ENCODE measurements around the gene FNBP1. TPM values are rescaled to one million over a fixed set of nuclear protein-coding genes. Genes with fewer than 3 reads are reported as not detected.

Gene FNBP1
- total RNA-seq, 1 experiment from 2014 or later: 43.6 TPM

- TF ChIP-seq, protein P1, sequence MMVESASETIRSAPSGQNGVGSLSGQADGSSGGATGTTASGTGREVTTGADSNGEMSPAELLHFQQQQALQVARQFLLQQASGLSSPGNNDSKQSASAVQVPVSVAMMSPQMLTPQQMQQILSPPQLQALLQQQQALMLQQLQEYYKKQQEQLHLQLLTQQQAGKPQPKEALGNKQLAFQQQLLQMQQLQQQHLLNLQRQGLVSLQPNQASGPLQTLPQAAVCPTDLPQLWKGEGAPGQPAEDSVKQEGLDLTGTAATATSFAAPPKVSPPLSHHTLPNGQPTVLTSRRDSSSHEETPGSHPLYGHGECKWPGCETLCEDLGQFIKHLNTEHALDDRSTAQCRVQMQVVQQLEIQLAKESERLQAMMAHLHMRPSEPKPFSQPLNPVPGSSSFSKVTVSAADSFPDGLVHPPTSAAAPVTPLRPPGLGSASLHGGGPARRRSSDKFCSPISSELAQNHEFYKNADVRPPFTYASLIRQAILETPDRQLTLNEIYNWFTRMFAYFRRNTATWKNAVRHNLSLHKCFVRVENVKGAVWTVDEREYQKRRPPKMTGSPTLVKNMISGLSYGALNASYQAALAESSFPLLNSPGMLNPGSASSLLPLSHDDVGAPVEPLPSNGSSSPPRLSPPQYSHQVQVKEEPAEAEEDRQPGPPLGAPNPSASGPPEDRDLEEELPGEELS (CRISPR knock-in tag; IDR thresholded peaks at IDR 0.05): no peak
- no peak for TF ChIP-seq HMGA2 (CRISPR knock-in tag; IDR thresholded peaks at IDR 0.05)
- TF ChIP-seq GRHL2 (CRISPR knock-in tag; IDR thresholded peaks at IDR 0.05; ENCODE audit: insufficient replicate concordance, severe bottlenecking): no peak
These were observed 16.2 kb downstream of the FNBP1 start (continued) for GRCh38 chr9:130026583-130027340.

- Mint-ChIP-seq H3K36me3 (no peaks in the 10 kb centered on the region), H3K27me3 (ENCODE audit: low read depth) (no peaks in the 10 kb centered on the region), H3K4me1 (no peaks in the 10 kb centered on the region), H3K9me3 (no peaks in the 10 kb centered on the region), H3K4me3 (no peak overlapping the region), H3K27ac (no peak overlapping the region)
- ChIA-PET CTCF (no interaction called here), POLR2A (no interaction called here)
- ATAC-seq: no peak
- TF ChIP-seq ZNF138 (CRISPR knock-in tag; conservative IDR thresholded peaks at IDR 0.05) (no peak), NR3C1 (CRISPR knock-in tag; conservative IDR thresholded peaks at IDR 0.05; ENCODE audit: low read depth) (no peak), MXD4 (CRISPR knock-in tag; IDR thresholded peaks at IDR 0.05; ENCODE audit: borderline replicate concordance) (no peak), JAZF1 (CRISPR knock-in tag; IDR thresholded peaks at IDR 0.05) (no peak), GABPB1 (CRISPR knock-in tag; IDR thresholded peaks at IDR 0.05) (no peak)
- DNase-seq (ENCODE audit: low spot score): no peak
These were observed 18.4 kb downstream of the FNBP1 start for GRCh38 chr9:130024597-130024994.

GRCh38 chr9:130023994-130024596, 18.9 kb downstream of the FNBP1 start:
- Mint-ChIP-seq H3K4me1 (no peaks in the 10 kb centered on the region), H3K36me3 (no peaks in the 10 kb centered on the region), H3K27me3 (ENCODE audit: low read depth) (no peaks in the 10 kb centered on the region), H3K4me3 (no peak overlapping the region), H3K9me3 (no peaks in the 10 kb centered on the region), H3K27ac (0 out of 2 replicates have a peak overlapping the region, but pooled peaks have one; percentile 28)
- no peak for ATAC-seq
- TF ChIP-seq NFYB (CRISPR knock-in tag; conservative IDR thresholded peaks at IDR 0.05; ENCODE audit: low read depth) (no peak), ZNF219 (CRISPR knock-in tag; IDR thresholded peaks at IDR 0.05; ENCODE audit: borderline replicate concordance) (no peak)
- TF ChIP-seq, protein P2, sequence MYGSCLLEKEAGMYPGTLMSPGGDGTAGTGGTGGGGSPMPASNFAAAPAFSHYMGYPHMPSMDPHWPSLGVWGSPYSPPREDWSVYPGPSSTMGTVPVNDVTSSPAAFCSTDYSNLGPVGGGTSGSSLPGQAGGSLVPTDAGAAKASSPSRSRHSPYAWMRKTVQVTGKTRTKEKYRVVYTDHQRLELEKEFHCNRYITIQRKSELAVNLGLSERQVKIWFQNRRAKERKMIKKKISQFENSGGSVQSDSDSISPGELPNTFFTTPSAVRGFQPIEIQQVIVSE (CRISPR knock-in tag; IDR thresholded peaks at IDR 0.05; ENCODE audit: borderline replicate concordance): no peak
- ChIA-PET CTCF (no interaction called here), POLR2A (no interaction called here)
- no peak for DNase-seq (ENCODE audit: low spot score)

- H3K4me3 Mint-ChIP-seq: no peak overlapping the region
- H3K36me3 Mint-ChIP-seq: no peaks in the 10 kb centered on the region
- CTCF ChIA-PET: interaction anchor here (0.9 kb wide), 1 partner anchor 15 kb away, joined by 7 read pairs; no protein-coding TSS in a partner anchor
- H3K9me3 Mint-ChIP-seq: no peaks in the 10 kb centered on the region
- H3K4me1 Mint-ChIP-seq: no peaks in the 10 kb centered on the region
- no peaks in the 10 kb centered on the region for H3K27me3 Mint-ChIP-seq (ENCODE audit: low read depth)
- POLR2A ChIA-PET: no interaction called here
- DNase-seq (ENCODE audit: low spot score): no peak
- no peak for ATAC-seq
- no peak overlapping the region for H3K27ac Mint-ChIP-seq
- TF ChIP-seq MXD4 (CRISPR knock-in tag; IDR thresholded peaks at IDR 0.05; ENCODE audit: borderline replicate concordance): no peak
- TF ChIP-seq, protein P3, sequence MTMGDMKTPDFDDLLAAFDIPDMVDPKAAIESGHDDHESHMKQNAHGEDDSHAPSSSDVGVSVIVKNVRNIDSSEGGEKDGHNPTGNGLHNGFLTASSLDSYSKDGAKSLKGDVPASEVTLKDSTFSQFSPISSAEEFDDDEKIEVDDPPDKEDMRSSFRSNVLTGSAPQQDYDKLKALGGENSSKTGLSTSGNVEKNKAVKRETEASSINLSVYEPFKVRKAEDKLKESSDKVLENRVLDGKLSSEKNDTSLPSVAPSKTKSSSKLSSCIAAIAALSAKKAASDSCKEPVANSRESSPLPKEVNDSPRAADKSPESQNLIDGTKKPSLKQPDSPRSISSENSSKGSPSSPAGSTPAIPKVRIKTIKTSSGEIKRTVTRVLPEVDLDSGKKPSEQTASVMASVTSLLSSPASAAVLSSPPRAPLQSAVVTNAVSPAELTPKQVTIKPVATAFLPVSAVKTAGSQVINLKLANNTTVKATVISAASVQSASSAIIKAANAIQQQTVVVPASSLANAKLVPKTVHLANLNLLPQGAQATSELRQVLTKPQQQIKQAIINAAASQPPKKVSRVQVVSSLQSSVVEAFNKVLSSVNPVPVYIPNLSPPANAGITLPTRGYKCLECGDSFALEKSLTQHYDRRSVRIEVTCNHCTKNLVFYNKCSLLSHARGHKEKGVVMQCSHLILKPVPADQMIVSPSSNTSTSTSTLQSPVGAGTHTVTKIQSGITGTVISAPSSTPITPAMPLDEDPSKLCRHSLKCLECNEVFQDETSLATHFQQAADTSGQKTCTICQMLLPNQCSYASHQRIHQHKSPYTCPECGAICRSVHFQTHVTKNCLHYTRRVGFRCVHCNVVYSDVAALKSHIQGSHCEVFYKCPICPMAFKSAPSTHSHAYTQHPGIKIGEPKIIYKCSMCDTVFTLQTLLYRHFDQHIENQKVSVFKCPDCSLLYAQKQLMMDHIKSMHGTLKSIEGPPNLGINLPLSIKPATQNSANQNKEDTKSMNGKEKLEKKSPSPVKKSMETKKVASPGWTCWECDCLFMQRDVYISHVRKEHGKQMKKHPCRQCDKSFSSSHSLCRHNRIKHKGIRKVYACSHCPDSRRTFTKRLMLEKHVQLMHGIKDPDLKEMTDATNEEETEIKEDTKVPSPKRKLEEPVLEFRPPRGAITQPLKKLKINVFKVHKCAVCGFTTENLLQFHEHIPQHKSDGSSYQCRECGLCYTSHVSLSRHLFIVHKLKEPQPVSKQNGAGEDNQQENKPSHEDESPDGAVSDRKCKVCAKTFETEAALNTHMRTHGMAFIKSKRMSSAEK (CRISPR knock-in tag; IDR thresholded peaks at IDR 0.05; ENCODE audit: borderline replicate concordance): no peak
- TF ChIP-seq ATF3 (CRISPR knock-in tag; conservative IDR thresholded peaks at IDR 0.05): no peak
- TF ChIP-seq ZNF416 (CRISPR knock-in tag; IDR thresholded peaks at IDR 0.05): no peak
- TF ChIP-seq ESRRA (CRISPR knock-in tag; IDR thresholded peaks at IDR 0.05; ENCODE audit: borderline replicate concordance): no peak
- TF ChIP-seq, protein P4, sequence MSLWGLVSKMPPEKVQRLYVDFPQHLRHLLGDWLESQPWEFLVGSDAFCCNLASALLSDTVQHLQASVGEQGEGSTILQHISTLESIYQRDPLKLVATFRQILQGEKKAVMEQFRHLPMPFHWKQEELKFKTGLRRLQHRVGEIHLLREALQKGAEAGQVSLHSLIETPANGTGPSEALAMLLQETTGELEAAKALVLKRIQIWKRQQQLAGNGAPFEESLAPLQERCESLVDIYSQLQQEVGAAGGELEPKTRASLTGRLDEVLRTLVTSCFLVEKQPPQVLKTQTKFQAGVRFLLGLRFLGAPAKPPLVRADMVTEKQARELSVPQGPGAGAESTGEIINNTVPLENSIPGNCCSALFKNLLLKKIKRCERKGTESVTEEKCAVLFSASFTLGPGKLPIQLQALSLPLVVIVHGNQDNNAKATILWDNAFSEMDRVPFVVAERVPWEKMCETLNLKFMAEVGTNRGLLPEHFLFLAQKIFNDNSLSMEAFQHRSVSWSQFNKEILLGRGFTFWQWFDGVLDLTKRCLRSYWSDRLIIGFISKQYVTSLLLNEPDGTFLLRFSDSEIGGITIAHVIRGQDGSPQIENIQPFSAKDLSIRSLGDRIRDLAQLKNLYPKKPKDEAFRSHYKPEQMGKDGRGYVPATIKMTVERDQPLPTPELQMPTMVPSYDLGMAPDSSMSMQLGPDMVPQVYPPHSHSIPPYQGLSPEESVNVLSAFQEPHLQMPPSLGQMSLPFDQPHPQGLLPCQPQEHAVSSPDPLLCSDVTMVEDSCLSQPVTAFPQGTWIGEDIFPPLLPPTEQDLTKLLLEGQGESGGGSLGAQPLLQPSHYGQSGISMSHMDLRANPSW (CRISPR knock-in tag; conservative IDR thresholded peaks at IDR 0.05; ENCODE audit: low read depth): no peak
These were observed 19.7 kb downstream of the FNBP1 start for GRCh38 chr9:130023144-130023787.
